ENCODE data around the gene CTSF.

The CTSF gene

DNA sequence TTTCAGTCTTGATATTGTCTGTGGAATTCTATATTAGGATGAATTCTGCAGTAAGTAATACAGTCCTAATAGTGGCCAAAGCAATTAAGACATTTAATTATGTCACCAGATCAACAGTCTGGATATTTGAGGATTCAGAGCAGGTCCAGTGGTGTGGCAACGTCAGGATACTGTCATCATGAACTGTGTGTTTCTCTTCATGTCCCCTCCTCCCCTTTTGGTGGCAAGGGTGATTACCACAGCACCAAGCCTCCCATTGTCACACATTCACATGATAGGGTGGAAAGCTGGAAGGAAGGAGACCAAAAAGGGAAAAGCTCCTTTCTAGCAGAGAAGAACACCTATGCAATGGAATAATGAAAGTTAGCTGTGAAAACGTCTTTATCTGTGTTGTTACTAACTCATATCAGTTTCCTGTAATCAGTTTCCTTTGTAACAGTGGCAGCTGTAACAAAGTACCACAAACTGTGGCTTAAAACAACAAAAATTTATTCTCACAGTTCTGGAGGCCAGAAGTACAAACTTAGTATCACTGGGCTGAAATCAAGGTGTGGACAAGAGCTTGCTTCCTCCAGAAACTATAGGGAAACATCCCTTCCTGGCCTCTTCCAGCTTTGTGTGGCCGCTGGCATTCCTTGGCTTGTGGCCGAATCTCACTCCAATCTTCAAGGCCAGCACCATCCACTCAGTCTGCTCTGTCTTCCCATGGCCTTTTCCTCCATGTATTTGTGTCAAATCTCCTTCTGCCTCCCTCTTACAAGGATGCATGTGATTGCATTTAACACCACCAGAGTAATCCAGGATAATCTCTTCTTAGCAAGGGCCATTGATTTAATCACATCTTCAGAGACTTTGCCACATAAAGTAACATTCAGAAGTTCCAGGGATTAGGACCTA is 41.6 kb upstream of the CTSF start:
- TF ChIP-seq CREB1 (IDR thresholded peaks at IDR 0.05; ENCODE audit: low read depth), result no peak
- no peak for TF ChIP-seq EP300 (IDR thresholded peaks at IDR 0.05; ENCODE audit: borderline replicate concordance)
- no peak for TF ChIP-seq NFIC (IDR thresholded peaks at IDR 0.05)
- TF ChIP-seq TCF12 (IDR thresholded peaks at IDR 0.05; ENCODE audit: low read depth), result no peak
- TF ChIP-seq ZBTB7A (IDR thresholded peaks at IDR 0.05; ENCODE audit: low read depth), result no peak
- no peak for TF ChIP-seq YY1 (IDR thresholded peaks at IDR 0.05; ENCODE audit: low read depth)
- no peak for TF ChIP-seq USF1 (IDR thresholded peaks at IDR 0.05)
- no peak for TF ChIP-seq TEAD4 (IDR thresholded peaks at IDR 0.05)
- TF ChIP-seq EGR1 (IDR thresholded peaks at IDR 0.05), result no peak

- TF ChIP-seq RAD21 (IDR thresholded peaks at IDR 0.05; ENCODE audit: low read depth) (no peak), MAX (IDR thresholded peaks at IDR 0.05) (0 out of 2 replicates have a peak, but pooled peaks have one; percentile 9), EP300 (IDR thresholded peaks at IDR 0.05; ENCODE audit: borderline replicate concordance) (no peak), CEBPB (IDR thresholded peaks at IDR 0.05) (peak; percentile 37; the same call in 1 of the 2 replicates), CREB1 (IDR thresholded peaks at IDR 0.05; ENCODE audit: low read depth) (no peak), NFIC (IDR thresholded peaks at IDR 0.05) (0 out of 2 replicates have a peak, but pooled peaks have one; percentile 6), FOXM1 (IDR thresholded peaks at IDR 0.05; ENCODE audit: borderline replicate concordance, low read depth) (no peak), USF1 (IDR thresholded peaks at IDR 0.05) (no peak), TAF1 (IDR thresholded peaks at IDR 0.05; ENCODE audit: low read depth) (no peak), TCF12 (IDR thresholded peaks at IDR 0.05; ENCODE audit: low read depth) (no peak), TEAD4 (IDR thresholded peaks at IDR 0.05) (no peak), EGR1 (IDR thresholded peaks at IDR 0.05) (no peak), REST (IDR thresholded peaks at IDR 0.05; ENCODE audit: low read depth) (no peak)
Measured at GRCh38 chr11:66607126-66607834, 38.9 kb upstream of the CTSF start.

DNA sequence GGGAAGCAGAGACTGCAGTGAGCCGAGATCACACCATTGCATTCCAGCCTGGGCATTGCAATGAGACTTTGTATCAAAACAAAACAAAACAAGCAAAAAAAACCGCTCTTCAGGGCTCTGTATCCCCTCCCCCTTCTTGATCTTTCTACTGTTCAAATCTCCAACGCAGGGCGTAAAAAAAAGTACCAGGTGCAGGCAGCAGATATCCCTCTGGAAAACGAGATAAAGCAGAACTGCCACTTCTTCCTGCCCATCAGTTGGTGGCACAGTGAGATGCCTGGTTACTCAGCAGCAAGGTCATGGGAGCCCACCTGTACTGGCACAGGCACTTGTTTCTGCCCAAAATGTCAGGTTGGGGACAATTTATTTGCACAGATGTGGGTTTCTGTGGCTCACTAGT is 35.7 kb upstream of the CTSF start:
- no peak for TF ChIP-seq YY1 (IDR thresholded peaks at IDR 0.05; ENCODE audit: low read depth)
- no peak for TF ChIP-seq FOXM1 (IDR thresholded peaks at IDR 0.05; ENCODE audit: borderline replicate concordance, low read depth)
- no peak for TF ChIP-seq EGR1 (IDR thresholded peaks at IDR 0.05)
- TF ChIP-seq CEBPB (IDR thresholded peaks at IDR 0.05), result no peak
- TF ChIP-seq EP300 (IDR thresholded peaks at IDR 0.05; ENCODE audit: borderline replicate concordance), result no peak
- no peak for TF ChIP-seq TCF12 (IDR thresholded peaks at IDR 0.05; ENCODE audit: low read depth)
- no peak for TF ChIP-seq MAX (IDR thresholded peaks at IDR 0.05)
- no peak for TF ChIP-seq USF1 (IDR thresholded peaks at IDR 0.05)
- TF ChIP-seq CREB1 (IDR thresholded peaks at IDR 0.05; ENCODE audit: low read depth), result no peak
- TF ChIP-seq RAD21 (IDR thresholded peaks at IDR 0.05; ENCODE audit: low read depth), result no peak
- TF ChIP-seq REST (IDR thresholded peaks at IDR 0.05; ENCODE audit: low read depth), result no peak
- TF ChIP-seq ZBTB7A (IDR thresholded peaks at IDR 0.05; ENCODE audit: low read depth), result no peak

DNA sequence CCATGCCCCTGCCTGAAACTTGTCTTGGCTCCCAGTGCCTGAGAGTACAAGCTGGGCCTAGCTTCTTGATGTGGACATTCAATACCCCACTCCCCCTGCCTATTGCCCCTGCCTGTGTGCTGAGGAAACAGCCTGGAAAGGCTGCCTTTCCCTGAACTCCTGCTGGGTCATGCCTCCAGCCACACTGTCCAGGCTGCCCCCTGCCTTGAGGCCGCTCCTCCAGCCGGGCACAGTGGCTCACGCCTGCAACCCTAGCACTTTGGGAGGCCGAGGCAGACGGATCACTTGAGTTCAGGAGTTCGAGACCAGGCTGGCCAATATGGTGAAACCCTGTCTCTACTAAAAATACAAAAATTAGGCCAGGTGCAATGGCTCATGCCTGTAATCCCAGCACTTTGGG is 34.7 kb upstream of the CTSF start:
- TF ChIP-seq TCF12 (IDR thresholded peaks at IDR 0.05; ENCODE audit: low read depth), result no peak
- TF ChIP-seq NFIC (IDR thresholded peaks at IDR 0.05), result no peak
- no peak for TF ChIP-seq USF1 (IDR thresholded peaks at IDR 0.05)
- TF ChIP-seq CEBPB (IDR thresholded peaks at IDR 0.05), result no peak
- no peak for TF ChIP-seq EGR1 (IDR thresholded peaks at IDR 0.05)
